Measurements from ENCODE around the gene PI4KB.

Gene PI4KB

DNA sequence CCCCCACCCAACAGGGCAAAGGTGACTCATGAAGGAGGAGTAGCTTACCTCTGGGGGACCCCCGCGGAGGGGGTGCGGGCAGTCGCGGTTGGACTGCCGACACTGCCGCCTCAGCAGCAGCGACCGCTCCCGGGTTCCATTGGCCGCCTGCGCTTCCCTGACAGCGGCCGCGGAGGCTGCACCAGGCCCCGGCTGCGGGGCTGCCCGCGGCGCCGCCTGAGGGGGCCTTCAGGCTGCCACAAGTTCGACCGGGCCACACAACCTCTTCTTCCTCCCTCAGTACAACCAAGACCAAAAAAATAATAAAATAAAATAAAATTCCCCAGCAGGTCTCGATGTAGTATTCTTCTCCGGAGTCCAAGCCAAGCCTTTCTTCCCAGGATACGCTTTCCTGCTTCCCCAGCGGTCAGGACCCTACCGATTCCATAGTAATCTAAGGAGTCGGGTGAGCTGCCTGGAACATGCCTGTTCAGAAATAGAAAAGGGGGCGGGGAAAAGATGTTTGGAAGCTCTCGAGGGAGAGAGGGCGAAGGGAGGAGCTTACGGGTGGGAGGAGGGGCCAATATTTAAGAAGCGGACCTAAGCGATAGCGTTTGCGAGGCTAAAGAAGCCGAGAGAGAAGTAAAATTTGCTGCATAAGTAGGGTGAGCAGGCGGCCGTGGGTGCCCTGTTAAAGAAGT is at the start of gene PI4KB:
PI4KB (minus strand) TSS at position 194 of the 680 bp plus-strand sequence. CDS start 10,935 bp downstream, outside the sequence.
- CTCF ChIA-PET: interaction anchor here (0.6 to 3.2 kb wide), 8 partner anchors 11 to 75 kb away, joined by 3 to 24 read pairs (median 4); no protein-coding TSS in a partner anchor
- DNase-seq: peak; percentile 95
- H3K36me3 Mint-ChIP-seq: peaks cover 26% of the 10 kb centered on the region
- peaks cover 39% of the 10 kb centered on the region for H3K4me1 Mint-ChIP-seq
- H3K9me3 Mint-ChIP-seq: no peaks in the 10 kb centered on the region
- peak within 1 kb of the TSS; percentile 98 for H3K4me3 Mint-ChIP-seq
- peaks cover 3% of the 10 kb centered on the region for H3K27me3 Mint-ChIP-seq
- peak within 1 kb of the TSS; percentile 94 for H3K27ac Mint-ChIP-seq

DNA sequence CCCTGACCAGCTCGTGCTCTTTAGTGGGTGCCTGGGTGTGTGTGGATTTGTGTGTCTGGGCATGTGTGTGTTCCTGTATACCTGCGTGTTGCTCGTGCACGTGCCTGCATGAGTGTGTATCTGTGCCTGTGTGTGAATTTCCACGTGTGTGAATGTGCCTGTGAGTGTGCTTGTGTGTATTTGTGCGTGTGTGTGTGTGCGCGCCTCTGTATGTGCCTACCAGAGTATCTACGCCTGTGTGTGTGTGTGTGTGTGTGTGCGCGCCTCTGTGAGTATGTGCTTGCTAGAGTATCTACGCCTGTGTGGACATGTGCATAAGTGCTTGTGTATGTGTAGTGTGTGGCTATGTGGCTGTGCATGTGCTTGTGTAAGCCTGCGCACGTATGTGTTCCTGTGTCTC is 46.0 kb upstream of the PI4KB start:
- CTCF ChIA-PET: no interaction called here
- no peak overlapping the region for H3K4me3 Mint-ChIP-seq
- no peaks in the 10 kb centered on the region for H3K36me3 Mint-ChIP-seq
- no peaks in the 10 kb centered on the region for H3K9me3 Mint-ChIP-seq
- DNase-seq: no peak
- H3K4me1 Mint-ChIP-seq: no peaks in the 10 kb centered on the region
- H3K27me3 Mint-ChIP-seq: peaks cover 29% of the 10 kb centered on the region
- H3K27ac Mint-ChIP-seq: no peak overlapping the region

DNA sequence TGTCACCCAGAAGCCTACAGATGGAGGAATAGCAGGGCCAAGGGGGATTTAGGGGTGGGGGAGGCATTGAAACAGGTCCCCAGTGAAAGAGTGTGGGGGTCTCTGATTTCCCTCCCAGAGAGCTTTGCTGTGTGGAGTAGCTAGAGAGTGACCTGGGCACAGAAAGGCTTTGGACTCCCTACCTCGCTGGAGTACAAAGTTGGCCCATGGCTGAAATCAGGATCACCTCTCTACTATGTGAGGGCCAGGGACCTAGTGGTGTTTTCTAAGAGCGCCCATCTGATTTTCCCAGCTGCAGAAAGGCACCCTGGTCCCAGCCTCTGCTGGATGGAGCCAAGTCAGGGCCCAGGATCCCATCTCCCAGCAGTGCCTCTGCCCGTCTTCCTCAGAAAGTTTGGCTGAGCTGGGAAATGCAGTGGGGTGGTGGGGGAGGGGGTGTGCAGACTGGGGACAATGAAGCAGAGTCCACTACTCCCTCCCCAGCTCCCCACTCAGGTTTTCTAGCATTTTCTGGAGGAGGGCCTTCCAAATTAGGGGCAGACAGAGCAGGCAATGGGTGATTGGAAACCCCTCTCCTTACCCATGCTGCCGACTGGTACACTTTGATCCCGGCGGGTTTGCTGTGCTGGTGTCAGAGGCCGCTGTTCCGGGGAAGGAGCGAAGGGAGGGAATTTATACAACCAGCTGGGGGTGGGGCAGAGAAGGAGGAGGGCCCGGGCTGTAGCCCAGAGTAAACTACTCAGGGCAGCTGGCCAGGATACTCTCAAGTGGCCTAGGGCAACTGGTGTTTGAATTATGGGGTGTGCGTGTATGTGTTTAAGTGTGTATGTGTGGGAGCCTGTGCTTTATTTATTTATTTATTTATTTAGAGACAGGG is 45.1 kb upstream of the PI4KB start, which contains the start of gene SELENBP1:
SELENBP1 (minus strand) TSS at position 648 of the 877 bp plus-strand sequence; CDS start at position 584, 64 bp downstream.
- no peak within 1 kb of the TSS for H3K27ac Mint-ChIP-seq
- no peak within 1 kb of the TSS for H3K4me3 Mint-ChIP-seq
- CTCF ChIA-PET: interaction anchor here (0.6 kb wide), 1 partner anchor 210 kb away, joined by 3 read pairs; no protein-coding TSS in a partner anchor
- no peak for DNase-seq
- H3K36me3 Mint-ChIP-seq: no peaks in the 10 kb centered on the region
- no peaks in the 10 kb centered on the region for H3K9me3 Mint-ChIP-seq
- H3K27me3 Mint-ChIP-seq: peaks cover 23% of the 10 kb centered on the region
- H3K4me1 Mint-ChIP-seq: no peaks in the 10 kb centered on the region

DNA sequence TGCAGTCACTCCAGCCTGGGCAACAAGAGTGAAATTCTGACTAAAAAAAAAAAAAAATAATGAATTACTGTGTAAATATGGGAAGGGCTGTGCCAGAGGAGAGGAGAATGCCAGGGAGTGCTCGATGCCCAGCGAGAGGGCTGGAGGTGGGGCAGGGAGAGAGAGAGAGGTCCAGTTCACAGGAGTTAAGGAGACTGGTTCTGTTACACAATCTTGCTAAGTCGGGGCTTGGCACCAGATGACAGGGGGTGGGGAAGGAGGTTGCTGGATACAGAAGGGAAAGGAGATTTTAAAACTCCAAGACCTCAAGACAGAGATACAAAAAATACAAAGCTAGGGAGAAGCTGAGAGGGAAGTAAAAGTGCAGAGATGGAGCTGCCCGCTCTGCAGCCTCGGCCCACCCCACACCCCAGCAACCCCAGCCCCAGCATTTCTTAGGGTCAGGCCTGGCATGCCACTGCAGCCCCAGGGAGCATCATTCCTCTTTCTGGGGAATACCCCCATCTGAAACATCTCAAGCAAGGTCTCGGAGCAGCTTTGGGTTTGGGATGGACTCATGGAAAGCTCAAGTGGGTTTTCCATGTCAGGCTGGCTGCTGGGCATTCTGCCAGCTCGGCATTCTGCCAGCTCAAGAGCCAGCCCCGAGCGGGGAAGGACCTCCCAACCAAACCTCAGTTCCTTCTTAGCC is 44.3 kb upstream of the PI4KB start:
- no peaks in the 10 kb centered on the region for H3K4me1 Mint-ChIP-seq
- H3K4me3 Mint-ChIP-seq: no peak overlapping the region
- no peaks in the 10 kb centered on the region for H3K9me3 Mint-ChIP-seq
- no peaks in the 10 kb centered on the region for H3K36me3 Mint-ChIP-seq
- no peak overlapping the region for H3K27ac Mint-ChIP-seq
- no peak for DNase-seq
- peaks cover 16% of the 10 kb centered on the region for H3K27me3 Mint-ChIP-seq
- CTCF ChIA-PET: interaction anchor here (0.6 kb wide), 1 partner anchor 209 kb away, joined by 3 read pairs; no protein-coding TSS in a partner anchor

DNA sequence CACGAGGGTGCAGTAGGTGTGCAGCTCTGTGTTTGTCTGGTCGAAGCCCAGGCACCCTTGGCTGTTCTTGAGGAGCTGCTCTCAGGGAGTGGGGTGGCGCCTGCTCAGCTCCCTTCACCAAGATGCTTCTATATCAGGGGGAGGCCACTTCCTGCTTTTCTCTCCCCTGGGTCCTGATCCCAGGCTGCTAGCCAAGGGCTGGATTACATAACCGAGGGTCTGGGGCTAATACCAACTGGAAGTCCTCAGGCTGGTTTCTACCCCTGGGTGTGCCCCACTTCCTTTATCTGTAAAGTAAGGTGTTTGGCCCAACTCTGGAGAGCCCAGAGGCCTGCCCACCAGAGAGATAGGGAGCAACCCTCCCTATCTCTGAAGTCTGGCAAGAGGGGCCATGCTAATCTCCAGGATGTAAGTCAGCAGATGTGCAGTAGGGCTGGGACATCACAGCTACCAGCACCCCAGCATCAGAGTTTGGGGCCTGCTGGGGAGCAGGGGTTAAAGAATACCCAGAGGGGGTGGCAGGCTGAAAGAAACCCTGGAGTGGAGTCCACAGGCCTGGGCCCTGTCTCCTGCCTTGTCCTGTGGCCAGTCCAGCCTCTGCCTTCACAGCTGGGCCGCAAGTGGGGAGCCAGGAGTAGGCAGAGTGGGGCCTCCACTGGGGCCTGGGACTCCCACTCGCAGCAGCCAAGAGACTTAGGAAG is 43.1 kb upstream of the PI4KB start:
- Mint-ChIP-seq H3K27ac (no peak overlapping the region), H3K4me3 (no peak overlapping the region), H3K36me3 (no peaks in the 10 kb centered on the region), H3K4me1 (no peaks in the 10 kb centered on the region), H3K9me3 (no peaks in the 10 kb centered on the region), H3K27me3 (peaks cover 13% of the 10 kb centered on the region)
- CTCF ChIA-PET: interaction anchor here (1.1 kb wide), 1 partner anchor 30 kb away, joined by 3 read pairs; no protein-coding TSS in a partner anchor
- DNase-seq: no peak

DNA sequence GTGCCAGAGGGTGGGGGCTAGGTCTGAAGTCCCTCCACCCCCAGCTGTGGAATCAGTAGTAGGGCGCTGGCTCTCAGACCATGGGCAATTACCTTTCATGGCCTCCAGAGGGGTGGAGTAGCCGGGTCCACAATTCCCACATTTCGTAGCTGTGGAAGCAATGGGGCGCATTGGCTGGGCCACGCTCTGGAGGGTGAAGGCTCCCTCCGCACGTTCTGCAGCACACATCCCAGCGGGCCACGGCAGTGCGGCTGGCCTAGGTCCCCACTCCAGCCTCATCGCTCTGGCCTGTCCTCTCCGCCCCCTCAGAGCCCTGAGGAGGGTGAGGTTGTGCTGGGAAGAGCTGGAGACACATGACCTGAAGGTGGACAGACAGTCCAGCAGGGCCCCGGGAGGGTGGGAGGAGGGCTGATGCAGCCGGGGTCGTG is 42.4 kb upstream of the PI4KB start:
- Mint-ChIP-seq H3K27ac (no peak overlapping the region), H3K4me1 (no peaks in the 10 kb centered on the region), H3K9me3 (no peaks in the 10 kb centered on the region), H3K4me3 (no peak overlapping the region), H3K27me3 (peaks cover 13% of the 10 kb centered on the region), H3K36me3 (no peaks in the 10 kb centered on the region)
- CTCF ChIA-PET: interaction anchor here (0.5 to 1.1 kb wide), 2 partner anchors 29 to 52 kb away, joined by 3 read pairs; no protein-coding TSS in a partner anchor
- DNase-seq: no peak

DNA sequence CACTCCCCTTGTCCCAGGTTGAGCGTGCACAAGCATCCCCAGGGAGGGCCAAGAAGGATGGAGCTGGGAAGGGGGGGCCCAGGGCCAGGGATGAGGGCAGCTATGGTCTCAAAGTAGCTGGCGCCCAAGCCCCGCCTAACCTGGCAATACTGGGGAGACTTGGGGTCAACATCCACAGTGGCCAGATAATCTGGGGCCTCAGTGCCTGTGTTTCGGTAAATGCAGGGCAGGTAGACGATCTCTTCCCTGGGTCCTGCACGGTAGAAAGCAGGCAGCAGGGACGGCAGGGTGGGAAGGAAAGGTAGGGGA is 42.0 kb upstream of the PI4KB start:
- Mint-ChIP-seq H3K9me3 (no peaks in the 10 kb centered on the region), H3K4me3 (no peak overlapping the region), H3K4me1 (no peaks in the 10 kb centered on the region), H3K36me3 (no peaks in the 10 kb centered on the region), H3K27ac (no peak overlapping the region), H3K27me3 (peaks cover 13% of the 10 kb centered on the region)
- no peak for DNase-seq
- CTCF ChIA-PET: interaction anchor here (1.1 kb wide), 1 partner anchor 29 kb away, joined by 3 read pairs; no protein-coding TSS in a partner anchor

DNA sequence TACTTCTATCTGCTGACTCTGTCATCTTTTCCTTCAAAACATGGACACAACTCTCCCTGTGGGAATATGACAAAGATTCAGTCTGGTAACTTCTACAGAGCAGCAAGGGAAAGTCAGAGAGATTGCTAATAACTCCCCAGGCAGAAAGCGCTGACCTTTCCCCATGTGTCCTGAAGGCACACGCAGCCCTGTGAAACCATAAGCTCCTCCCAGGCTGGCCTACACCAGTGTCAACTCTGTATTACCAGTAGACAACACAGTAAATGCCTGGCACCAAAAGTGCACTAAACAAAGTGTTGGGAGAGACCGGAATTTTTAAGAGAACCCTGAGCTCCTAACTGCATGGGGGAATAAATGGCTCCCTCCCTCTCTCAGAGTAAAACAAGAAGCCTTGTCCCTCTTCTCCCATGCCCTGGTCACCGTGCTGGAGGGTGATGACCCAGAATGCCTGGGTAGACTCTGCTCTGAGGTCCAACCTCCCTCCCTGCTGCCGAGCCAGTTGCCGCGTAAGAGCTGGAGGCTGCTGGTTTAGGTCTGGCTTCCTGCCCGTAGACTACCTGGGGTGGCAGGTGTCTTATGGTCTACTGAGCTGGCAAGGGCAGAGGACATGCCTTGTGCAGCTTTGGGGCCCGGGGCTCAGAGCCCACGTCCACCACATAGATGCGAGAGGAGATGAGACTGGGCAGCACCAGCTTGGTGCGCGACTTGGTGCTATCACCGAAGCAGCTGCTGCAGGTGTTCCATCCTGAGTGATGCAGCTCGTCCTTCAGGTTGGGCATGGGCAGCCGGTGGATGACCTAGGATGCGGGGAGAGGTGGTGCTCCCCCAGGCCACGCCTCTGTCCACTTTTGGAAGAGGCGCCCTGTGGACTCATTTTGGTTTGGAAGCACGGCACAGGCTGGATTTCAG is 41.4 kb upstream of the PI4KB start:
- Mint-ChIP-seq H3K4me3 (no peak overlapping the region), H3K9me3 (no peaks in the 10 kb centered on the region), H3K4me1 (no peaks in the 10 kb centered on the region), H3K27ac (no peak overlapping the region), H3K36me3 (no peaks in the 10 kb centered on the region), H3K27me3 (peaks cover 9% of the 10 kb centered on the region)
- DNase-seq: no peak
- CTCF ChIA-PET: interaction anchor here (0.6 to 1.1 kb wide), 2 partner anchors 11 to 28 kb away, joined by 3 to 4 read pairs; no protein-coding TSS in a partner anchor

DNA sequence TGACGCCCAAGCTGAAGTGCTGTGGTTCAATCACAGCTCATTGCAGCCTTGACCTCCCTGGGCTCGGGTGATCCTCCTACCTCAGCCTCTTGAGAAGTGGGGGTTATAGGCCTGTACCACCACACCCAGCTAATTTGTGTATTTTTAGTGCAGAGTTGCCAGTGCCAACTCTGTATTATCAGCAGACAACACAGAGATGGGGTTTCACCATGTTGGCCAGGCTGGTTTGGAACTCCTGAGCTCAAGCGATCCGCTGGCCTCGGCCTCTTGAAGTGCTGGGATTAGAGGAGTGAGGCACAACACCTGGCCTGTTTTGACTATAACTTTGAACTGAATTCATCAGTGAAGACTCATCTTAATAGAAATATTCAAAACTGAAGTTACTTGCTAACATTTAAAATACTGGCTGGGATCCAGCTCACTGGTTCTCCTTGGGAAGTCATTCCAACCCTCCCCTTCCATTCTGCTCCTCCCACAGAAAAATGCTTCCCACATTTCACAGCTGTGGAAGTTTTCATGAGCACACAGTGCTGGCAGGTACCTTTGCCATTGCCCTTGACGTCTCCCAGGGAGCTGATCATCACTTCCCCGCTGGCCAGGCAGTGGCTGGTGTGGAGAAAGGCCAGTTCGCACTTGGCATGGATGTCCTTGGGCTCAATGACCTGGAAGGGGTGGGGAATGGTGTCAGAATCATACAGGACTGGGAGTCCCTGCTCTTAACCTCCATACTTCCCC is 40.6 kb upstream of the PI4KB start:
- CTCF ChIA-PET: interaction anchor here (0.6 kb wide), 1 partner anchor 12 kb away, joined by 4 read pairs; no protein-coding TSS in a partner anchor
- Mint-ChIP-seq H3K27me3 (peaks cover 9% of the 10 kb centered on the region), H3K36me3 (no peaks in the 10 kb centered on the region), H3K9me3 (peaks cover 7% of the 10 kb centered on the region), H3K4me1 (no peaks in the 10 kb centered on the region), H3K4me3 (no peak overlapping the region), H3K27ac (no peak overlapping the region)
- DNase-seq: no peak

DNA sequence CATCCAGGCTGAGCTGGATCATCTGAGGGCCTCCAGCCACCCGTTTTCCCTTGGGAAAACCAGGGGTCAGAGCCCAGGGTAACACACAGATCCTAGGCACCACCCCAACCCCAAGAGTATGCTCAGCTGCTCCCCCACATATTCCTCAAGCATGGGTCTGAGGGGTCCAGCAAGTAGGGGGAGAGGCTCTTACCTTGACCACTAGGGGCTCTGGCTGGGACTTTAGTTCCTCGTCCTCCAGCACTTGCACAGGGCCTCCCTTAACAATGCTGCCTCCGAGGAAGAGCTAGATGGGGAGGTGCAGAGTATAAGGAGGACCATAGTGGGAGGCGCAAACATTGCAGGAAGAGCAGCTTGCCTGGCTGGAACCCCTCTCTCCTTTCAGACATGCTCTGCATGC is 37.8 kb upstream of the PI4KB start:
- DNase-seq: no peak
- Mint-ChIP-seq H3K27ac (no peak overlapping the region), H3K4me3 (no peak overlapping the region), H3K9me3 (peaks cover 18% of the 10 kb centered on the region), H3K4me1 (no peaks in the 10 kb centered on the region), H3K27me3 (peaks cover 5% of the 10 kb centered on the region), H3K36me3 (no peaks in the 10 kb centered on the region)
- CTCF ChIA-PET: interaction anchor here (0.6 kb wide), 1 partner anchor 74 kb away, joined by 3 read pairs; no protein-coding TSS in a partner anchor

DNA sequence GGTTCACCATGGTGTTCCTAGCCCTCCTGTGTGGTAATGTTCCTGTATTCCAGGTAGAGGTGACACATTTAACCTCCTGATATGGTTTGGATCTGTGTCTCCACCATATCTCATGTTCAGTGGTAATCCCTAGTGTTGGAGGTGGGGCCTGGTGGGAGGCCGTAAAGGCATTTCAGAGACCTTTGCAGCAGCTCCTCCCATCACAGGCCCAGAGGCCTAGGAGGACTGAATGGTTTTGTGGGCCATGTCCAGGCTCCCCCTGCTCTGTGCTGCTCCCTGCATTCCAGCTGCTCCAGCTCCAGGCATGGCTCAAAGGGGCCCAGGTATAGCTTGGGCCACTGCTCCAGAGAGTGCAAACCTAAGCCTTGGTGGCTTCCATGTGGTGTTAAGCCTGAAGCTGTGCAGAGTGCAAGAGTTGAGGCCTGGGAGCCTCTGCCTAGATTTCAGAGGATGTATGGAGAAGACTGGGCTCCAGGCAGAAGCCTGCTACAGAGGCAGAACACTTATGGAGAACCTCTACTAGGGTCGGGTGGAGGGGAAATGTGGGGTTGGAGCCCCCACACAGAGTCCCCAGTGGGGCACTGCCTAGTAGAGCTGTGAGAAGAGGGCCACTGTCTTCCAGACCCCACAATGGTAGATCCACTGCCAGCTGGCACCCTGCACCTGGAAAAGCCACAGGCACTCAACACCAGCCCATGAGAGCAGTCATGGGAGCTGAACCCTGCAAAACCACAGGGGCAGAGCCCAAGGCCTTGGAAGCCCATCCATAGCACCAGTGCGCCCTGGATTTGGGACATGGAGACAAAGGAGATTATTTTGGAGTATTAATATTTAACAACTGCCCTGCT is 35.3 kb upstream of the PI4KB start:
- Mint-ChIP-seq H3K27me3 (no peaks in the 10 kb centered on the region), H3K4me1 (no peaks in the 10 kb centered on the region), H3K9me3 (peaks cover 18% of the 10 kb centered on the region), H3K36me3 (no peaks in the 10 kb centered on the region), H3K27ac (no peak overlapping the region), H3K4me3 (no peak overlapping the region)
- CTCF ChIA-PET: no interaction called here
- DNase-seq: no peak

DNA sequence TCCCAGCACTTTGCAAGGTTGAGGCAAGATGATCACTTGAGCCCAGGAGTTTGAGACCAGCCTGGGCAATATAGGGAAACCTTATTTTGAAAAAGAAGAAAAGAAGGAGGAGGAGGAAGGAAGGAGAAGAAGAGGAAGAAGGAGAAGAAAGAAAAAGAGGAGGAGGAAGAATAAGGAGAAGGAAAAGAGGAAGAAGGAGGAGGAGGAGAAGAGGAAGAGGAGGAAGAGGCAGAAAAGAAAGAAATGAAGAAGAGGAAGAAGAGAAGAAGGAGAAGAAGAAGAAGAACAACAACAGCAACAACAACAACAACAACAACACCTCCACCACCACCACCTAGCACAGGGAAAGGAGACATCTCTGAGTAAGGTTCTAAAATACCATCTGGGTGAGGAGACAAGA is 34.7 kb upstream of the PI4KB start:
- no peaks in the 10 kb centered on the region for H3K4me1 Mint-ChIP-seq
- DNase-seq: no peak
- H3K4me3 Mint-ChIP-seq: no peak overlapping the region
- no peaks in the 10 kb centered on the region for H3K36me3 Mint-ChIP-seq
- no peak overlapping the region for H3K27ac Mint-ChIP-seq
- peaks cover 18% of the 10 kb centered on the region for H3K9me3 Mint-ChIP-seq
- CTCF ChIA-PET: no interaction called here
- peaks cover under 1% of the 10 kb centered on the region for H3K27me3 Mint-ChIP-seq

All from activated naive CD4-positive, alpha-beta T cell treated with anti-CD3 and anti-CD28 coated beads, Interleukin-2, amount 10 ng/mL, durations not matched to agents 7 days and 5 days (primary cell).